Measurements from ENCODE around the gene LRRC46. TPM values are rescaled to one million over a fixed set of nuclear protein-coding genes. Genes with fewer than 3 reads are reported as not detected.

LRRC46 gene
- total RNA-seq, 1 donor from 2014 or later = 1.1 TPM

- intact Hi-C loops (cut with DNase I) = no loop called here
- Histone ChIP-seq H3K4me3 (no peak overlapping the region), H3K36me3 (no peaks in the 10 kb centered on the region), H3K9me3 (no peaks in the 10 kb centered on the region), H3K27me3 (peaks cover 65% of the 10 kb centered on the region), H3K27ac (no peak overlapping the region), H3K4me1 (peaks cover 26% of the 10 kb centered on the region)
- ATAC-seq (no peak), DNase-seq (no peak)
- TF ChIP-seq, protein P1, sequence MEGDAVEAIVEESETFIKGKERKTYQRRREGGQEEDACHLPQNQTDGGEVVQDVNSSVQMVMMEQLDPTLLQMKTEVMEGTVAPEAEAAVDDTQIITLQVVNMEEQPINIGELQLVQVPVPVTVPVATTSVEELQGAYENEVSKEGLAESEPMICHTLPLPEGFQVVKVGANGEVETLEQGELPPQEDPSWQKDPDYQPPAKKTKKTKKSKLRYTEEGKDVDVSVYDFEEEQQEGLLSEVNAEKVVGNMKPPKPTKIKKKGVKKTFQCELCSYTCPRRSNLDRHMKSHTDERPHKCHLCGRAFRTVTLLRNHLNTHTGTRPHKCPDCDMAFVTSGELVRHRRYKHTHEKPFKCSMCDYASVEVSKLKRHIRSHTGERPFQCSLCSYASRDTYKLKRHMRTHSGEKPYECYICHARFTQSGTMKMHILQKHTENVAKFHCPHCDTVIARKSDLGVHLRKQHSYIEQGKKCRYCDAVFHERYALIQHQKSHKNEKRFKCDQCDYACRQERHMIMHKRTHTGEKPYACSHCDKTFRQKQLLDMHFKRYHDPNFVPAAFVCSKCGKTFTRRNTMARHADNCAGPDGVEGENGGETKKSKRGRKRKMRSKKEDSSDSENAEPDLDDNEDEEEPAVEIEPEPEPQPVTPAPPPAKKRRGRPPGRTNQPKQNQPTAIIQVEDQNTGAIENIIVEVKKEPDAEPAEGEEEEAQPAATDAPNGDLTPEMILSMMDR (IDR thresholded peaks at IDR 0.05) = no peak
Measured at GRCh38 chr17:47846716-47847340, 15.4 kb downstream of the LRRC46 start.

- intact Hi-C loops (cut with DNase I) = no loop called here
- H3K27ac ChIP-seq = no peak overlapping the region
- H3K27me3 ChIP-seq = peaks cover 73% of the 10 kb centered on the region
- DNase-seq (no peak), ATAC-seq (peak; percentile 5)
- no peak overlapping the region for H3K4me3 ChIP-seq
- peaks cover 24% of the 10 kb centered on the region for H3K4me1 ChIP-seq
- no peaks in the 10 kb centered on the region for H3K9me3 ChIP-seq
- no peaks in the 10 kb centered on the region for H3K36me3 ChIP-seq
- TF ChIP-seq, protein P1 (IDR thresholded peaks at IDR 0.05) = peak; percentile 18
Measured at GRCh38 chr17:47847341-47848197, 16.1 kb downstream of the LRRC46 start.

DNA sequence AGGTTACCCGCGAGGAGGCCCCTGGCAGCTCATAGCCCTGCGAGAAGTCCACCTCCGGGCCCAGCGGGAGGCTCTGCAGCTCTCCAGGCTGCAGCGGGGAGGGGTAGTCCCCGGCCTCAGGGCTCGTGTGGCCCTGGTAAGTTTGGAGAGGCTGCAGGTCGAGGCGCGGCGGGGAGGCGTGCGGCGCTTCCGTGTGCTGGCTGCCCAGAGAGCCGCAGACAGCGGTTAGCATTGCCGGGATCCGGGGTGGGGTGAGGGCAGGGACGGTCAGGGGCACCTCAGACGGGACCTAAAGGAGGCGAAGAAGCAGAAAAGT is 16.7 kb downstream of the LRRC46 start:
- intact Hi-C loops (cut with DNase I) = no loop called here
- Histone ChIP-seq H3K4me1 (peaks cover 24% of the 10 kb centered on the region), H3K27me3 (peaks cover 78% of the 10 kb centered on the region), H3K4me3 (no peak overlapping the region), H3K36me3 (no peaks in the 10 kb centered on the region), H3K9me3 (no peaks in the 10 kb centered on the region), H3K27ac (no peak overlapping the region)
- TF ChIP-seq, protein P1 (IDR thresholded peaks at IDR 0.05) = no peak
- DNase-seq = no peak
- ATAC-seq = no peak

DNA sequence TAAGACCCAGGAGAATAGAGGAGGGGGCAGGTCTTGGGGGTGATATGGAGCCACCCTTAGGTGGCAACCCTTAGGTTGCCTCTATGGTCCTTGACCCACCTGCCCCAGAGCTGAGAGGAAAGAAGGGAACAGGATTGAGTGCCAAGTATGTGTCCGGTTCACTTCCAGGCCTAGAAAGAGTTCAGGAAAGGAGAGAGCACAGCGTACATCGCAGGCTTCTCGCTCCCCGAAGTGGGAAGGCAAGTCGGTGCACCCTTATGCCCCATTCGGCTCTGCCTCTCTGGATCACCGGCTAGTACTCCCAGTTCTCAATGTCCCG is 18.9 kb downstream of the LRRC46 start:
- Histone ChIP-seq H3K27me3 (peaks cover 94% of the 10 kb centered on the region), H3K4me3 (peak overlapping the region; percentile 49), H3K4me1 (peaks cover 19% of the 10 kb centered on the region), H3K9me3 (no peaks in the 10 kb centered on the region), H3K36me3 (no peaks in the 10 kb centered on the region), H3K27ac (peak overlapping the region; percentile 51)
- TF ChIP-seq, protein P1 (IDR thresholded peaks at IDR 0.05) = no peak
- no peak for ATAC-seq
- no peak for DNase-seq
- intact Hi-C loops (cut with DNase I) = no loop called here

- TF ChIP-seq, protein P1 (IDR thresholded peaks at IDR 0.05) = peak; percentile 13
- peak; percentile 92 for ATAC-seq
- Histone ChIP-seq H3K27me3 (peaks cover 93% of the 10 kb centered on the region), H3K36me3 (no peaks in the 10 kb centered on the region), H3K27ac (peak within 1 kb of the TSS; percentile 51), H3K4me3 (peak within 1 kb of the TSS; percentile 49), H3K4me1 (peaks cover 19% of the 10 kb centered on the region), H3K9me3 (no peaks in the 10 kb centered on the region)
- intact Hi-C loops (cut with DNase I) = no loop called here
- peak; percentile 92 for DNase-seq
Measured at GRCh38 chr17:47850692-47851573, 19.5 kb downstream of the LRRC46 start, which contains the start of gene SP6. Gene SP6 (minus strand): TSS chr17:47851163. CDS start chr17:47848429, 2,734 bp downstream.
